Left hindlimb (tissue), 1 donor: Measurements from ENCODE around the gene MARCHF4.

Source experiments
- DNase-seq: peaks from one replicate; pipeline ENCODE4 v3.0.0-alpha.2; 2018

MARCHF4 gene

DNA sequence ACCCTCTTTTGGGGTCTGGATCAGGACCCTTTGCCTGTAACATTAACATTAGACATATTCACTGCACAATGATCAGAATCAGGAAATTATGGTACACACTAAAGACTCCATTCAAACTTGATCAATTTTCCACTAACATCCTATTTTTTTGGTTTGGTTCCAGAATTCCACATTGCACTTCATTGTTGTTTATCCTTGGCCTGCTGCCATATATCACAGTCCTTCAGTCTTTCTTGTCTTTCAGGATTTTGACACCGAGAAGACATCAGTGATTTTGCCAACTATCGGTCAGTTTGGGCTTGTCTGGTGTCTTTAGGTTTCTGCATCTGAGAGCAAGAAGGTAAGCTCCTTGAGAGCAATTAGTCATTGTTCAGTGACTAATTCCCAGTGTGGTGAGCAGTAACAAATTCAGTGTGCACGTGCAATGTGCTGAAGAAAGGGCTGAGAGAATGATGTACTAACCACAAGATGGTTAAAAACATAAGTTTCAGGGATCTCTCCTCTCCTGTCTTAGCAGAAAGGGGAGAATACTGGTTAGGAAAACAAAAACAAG, 23.5 kb downstream of the MARCHF4 start:
- no peak for DNase-seq

DNA sequence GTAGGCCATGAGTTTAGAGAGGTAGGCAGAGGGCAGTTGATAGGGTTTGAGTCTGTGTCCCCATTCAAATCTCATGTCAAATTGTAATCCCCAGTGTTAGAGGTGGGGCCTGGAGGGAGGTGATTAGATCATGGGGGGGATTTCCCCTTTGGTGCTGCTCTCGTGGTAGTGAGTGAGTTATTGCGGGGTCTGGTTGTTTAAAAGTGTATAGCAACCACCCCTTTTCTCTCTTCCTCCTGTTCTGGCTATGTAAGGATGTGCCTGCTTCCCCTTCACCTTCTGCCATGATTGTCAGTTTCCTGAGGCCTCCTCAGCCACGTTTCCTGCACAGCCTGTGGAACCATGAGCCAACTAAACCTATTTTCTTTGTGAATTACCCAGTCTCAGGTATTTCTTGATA, 25.5 kb downstream of the MARCHF4 start:
- no peak for DNase-seq

DNA sequence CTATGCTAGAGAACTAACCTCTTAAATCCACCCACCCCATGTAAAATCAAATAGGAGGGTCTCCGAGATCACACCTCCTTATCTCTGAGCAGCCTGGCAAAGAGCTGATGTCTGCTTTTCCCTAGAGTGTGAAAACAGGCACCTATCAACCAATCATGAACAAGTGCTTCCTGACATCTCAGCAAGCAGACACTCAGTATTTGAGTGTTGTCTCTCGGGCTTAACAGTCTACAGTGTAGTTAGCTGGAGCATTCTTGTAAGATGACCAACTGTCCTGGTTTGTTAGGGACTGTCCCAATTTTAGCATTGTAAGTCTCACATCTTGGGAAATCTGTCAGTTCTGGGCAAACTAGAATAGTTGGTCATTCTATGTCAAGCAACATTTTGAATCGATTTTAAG, 26.4 kb downstream of the MARCHF4 start:
- DNase-seq: no peak

DNA sequence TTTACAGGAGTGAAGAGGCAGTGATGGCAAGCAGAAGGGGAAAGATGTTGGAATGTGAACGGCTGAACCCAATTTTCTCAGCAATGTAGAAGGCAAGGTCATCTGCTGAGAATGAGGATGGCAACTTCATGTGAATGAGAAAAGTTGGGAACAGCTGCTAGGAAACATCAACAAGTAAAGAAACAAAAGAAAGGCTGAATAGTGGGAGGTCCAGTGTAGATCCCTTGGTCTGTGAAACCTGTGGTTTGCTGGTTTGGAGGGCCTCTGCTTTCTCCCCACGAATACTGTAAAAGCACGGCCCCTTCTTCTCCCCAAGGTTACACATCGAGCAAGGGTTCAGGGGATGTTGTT, 27.4 kb downstream of the MARCHF4 start:
- no peak for DNase-seq

DNA sequence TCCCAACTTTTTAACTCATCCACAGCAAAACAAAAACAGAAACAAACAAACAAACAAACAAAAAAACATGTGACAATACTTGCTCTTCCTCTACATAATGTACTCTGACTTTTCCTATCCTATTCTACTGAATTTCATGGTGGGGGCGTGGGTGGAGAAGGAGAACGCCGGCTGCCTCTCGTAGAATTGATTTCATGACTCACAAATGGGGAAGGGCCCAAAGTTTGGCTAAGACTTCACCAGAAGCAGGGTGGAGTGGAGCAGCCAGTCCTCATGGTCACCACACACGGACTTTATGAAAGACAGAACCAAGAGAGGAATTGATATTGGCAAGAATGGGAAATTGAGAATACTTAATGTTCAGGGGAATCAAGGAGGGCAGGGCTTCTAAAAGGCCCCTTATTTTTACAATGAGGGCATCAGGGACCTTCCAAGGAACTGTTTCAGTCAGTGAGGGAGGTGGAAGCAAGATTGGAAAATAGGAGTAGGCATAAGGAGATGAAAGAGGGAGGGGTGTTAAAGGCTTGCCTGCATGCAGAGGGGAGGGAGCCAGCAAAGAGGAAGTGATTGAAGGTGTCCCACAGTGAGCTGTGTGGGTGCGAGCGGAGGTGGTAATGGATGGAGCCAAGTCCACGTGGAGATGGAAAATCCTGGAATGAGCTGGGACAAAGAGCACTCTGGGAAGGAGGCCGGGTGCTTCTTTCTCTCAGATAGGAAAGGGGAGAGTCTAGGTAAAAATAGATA, 27.9 kb downstream of the MARCHF4 start:
- DNase-seq: no peak

DNA sequence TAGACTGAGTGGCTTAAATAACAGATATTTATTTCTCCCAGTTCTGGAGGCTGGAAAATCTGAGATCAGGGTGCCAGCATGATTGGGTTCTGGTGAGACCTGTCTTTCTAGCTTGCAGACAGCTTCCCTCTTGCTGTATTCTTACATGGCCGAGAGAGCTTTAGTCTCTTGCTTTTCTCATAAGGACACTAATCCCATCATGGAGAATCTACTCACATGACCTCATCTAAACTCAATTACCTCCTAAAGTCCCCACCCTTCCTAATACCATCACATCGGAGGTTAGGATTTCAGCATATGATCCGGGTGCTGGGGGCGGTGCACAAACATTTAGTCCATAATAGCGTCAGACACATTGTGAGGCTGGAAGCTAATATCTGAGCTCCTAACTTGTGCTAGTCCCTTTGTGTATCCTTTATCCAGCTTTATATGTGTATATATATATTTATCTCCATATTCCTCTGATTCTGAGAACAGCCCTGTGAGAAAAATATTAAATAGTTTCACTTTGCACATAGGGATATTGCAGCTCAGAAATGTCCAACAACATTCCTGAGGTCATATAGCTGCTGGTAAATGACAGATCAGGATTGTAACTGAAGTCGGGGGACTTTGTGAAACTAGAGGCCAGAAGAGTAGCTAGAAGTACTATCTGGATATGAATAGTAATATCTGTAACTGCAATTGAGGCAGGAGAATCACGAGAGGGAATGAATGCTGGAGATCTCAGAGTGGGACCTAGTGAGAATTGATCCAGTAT, 28.9 kb downstream of the MARCHF4 start:
- no peak for DNase-seq

DNA sequence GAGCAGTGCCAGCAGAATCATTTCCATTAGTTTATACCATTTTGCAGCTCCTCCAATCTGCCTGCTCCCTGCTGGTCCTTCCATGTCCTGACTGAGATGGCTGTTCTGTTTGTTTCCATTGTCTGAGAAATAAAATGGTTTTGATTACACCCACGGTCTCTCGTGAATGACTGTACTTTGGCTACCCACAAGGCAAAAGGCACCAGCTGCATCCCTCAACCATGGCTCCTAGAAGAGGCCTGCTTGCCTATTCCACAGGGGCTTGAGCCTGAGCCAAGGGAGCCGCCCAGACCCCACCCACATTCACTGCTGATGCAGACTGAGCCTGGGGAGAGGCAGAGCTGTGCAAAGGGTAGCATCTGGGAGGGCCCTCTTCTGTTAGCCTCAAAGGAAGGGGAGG, 31.2 kb downstream of the MARCHF4 start:
- no peak for DNase-seq

DNA sequence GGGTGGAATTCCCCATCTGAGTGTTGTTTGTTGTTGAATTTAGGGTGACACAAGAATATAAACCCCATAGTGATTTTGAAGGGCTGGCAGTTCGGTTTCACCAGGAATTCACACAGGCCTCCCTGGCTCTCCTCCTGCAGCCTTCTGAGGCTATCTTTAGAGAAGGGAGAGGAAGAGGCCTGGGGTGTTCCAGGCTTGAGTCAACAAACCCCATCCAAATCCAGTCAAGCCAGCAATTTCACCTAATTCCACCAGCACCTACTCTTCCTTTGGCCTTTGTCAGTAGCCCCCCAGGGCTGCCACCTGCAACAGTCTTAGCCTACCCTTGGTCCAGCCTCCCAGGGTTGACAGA, 32.0 kb downstream of the MARCHF4 start:
- no peak for DNase-seq

DNA sequence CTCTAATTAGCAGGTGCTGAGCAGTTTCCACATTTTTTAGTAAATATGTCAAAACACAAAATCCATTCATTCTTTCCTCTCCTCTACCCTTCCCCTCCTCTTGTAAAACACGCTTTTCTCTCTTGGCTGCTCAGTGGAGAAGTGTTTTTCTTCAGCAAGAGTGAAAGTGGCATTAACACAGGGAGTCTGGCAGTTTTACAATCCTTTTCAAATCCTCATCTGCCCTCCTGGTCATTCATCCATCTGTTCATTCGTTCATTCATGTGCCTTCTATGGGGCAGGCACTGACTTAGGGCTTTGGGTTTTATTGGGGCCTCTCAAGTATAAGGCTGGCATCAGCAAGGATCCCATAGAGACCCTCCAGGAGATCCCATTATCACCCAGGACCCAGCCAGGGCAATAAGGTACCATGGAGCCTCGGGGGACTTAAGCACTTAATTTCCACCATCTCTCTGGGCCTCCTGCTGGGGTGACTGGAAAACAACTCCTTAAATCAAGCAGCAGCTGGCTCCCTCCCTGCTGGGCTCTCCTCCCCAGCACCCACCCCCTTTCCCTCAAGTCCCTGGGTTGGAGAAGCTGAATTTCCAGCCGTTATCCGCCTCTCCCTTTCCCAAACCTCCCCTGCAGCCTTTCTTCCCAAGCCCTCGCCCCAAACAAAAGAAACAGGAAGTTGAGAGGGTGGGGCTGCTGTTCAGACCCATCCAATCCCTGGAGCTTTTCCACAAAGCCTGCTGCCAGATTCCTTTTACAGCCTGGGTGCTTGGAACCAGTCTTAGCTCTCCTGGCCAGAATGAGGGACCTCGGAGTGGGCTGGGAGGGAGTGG, 32.6 kb downstream of the MARCHF4 start:
- DNase-seq: peak; percentile 57

DNA sequence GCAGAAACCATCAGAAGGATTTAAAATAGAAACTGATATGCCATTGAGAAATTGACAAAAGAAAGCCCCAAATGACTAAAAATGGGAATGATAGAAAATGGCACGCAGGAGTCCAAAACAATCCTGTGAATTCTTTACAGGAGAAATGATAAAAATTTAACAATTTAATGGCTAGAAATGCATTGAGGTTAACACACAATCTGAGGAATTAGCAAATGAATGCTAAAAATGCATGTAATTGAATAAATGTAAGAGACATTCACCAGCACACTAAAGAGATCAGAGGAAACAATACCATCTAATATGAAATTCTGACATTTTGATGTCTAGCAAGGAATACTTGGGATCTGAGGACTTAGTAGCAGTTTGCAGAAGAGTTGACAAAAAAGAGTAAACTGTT, 37.0 kb downstream of the MARCHF4 start:
- no peak for DNase-seq

DNA sequence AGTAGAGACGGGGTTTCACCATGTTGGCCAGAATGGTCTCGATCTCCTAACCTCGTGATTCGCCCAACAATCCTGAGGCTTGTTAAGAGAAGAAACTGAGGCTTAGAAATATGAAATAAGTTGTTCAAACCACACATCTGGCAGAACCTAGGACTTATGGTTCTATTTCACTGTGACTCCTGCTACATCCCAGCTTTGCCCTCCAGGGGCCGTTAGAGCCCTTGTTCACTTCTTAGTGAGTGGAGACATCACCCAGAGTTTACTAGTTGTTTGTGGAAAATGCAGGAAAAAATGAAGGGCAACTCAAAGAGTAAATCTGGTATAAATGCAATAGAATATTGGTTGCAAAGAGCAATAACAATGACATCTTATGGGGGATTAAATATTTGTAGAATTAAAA, 43.9 kb downstream of the MARCHF4 start:
- DNase-seq: no peak

DNA sequence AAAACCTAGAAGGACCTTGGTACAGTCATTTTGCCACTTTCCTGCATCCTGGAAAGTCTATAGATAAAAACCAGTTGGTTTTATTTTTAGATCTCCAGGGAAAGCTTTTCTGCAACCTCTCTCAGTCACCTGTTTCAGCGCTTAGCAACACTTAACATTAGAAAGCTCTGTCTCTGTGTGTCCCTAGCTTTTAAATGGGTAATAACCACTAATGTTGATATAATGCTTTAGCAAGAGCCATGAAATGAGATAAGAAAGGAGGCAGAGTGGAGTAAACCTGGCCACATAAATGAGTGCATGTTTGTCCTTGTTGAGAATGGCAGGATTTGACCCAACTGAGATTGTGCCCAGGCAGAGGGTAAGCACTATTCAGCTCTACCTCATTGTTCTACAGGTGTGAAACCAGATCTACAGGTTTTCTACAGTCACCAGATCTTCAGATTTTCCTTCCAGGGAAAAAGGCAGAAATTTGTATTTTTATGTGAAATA, 44.8 kb downstream of the MARCHF4 start:
- no peak for DNase-seq
